Stimulated activated CD4-positive, alpha-beta T cell treated with anti-CD3 and anti-CD28 coated beads, TNF-alpha, amount 100 ng/mL, for 4 hours (primary cell): ENCODE results near the gene RNF40.

Source experiments
- DNase-seq, 3 experiments: peaks; one replicate each; pipeline ENCODE4 v3.0.0-alpha.2; 2020; ENCODE audit warnings: low read depth in 3 of 3

RNF40 gene

GRCh38 chr16:30762991-30763725, 1.0 kb downstream of the RNF40 start:
- no peak for DNase-seq

- no peak for DNase-seq
These were observed 2.0 kb downstream of the RNF40 start for GRCh38 chr16:30764086-30764485.

GRCh38 chr16:30764816-30765465, 2.8 kb downstream of the RNF40 start:
- DNase-seq = no peak

- no peak for DNase-seq
These were observed 4.2 kb downstream of the RNF40 start for GRCh38 chr16:30766206-30766932.

- no peak for DNase-seq
These were observed 4.8 kb downstream of the RNF40 start for GRCh38 chr16:30766933-30767284.

- no peak for DNase-seq
These were observed 5.8 kb downstream of the RNF40 start for GRCh38 chr16:30767767-30768465.

- no peak for DNase-seq
These were observed 6.6 kb downstream of the RNF40 start for GRCh38 chr16:30768583-30769181.

GRCh38 chr16:30769379-30770089, 7.4 kb downstream of the RNF40 start:
- DNase-seq = no peak

GRCh38 chr16:30771726-30772125, 9.6 kb downstream of the RNF40 start:
- no peak for DNase-seq

GRCh38 chr16:30773826-30774225, 11.7 kb downstream of the RNF40 start:
- no peak for DNase-seq

GRCh38 chr16:30774367-30775130, 12.4 kb downstream of the RNF40 start:
- DNase-seq = no peak

- no peak for DNase-seq
These were observed 12.9 kb downstream of the RNF40 start for GRCh38 chr16:30775131-30775391.

- DNase-seq = peak; percentile 38 to 49 (median 45)
These were observed 13.5 kb downstream of the RNF40 start for GRCh38 chr16:30775392-30776188.

- no peak for DNase-seq
These were observed 15.6 kb downstream of the RNF40 start for GRCh38 chr16:30777591-30778297.

GRCh38 chr16:30778549-30779244, 16.6 kb downstream of the RNF40 start:
- DNase-seq = no peak

GRCh38 chr16:30779596-30779995, 17.5 kb downstream of the RNF40 start:
- DNase-seq = no peak

- DNase-seq = no peak
These were observed 17.9 kb downstream of the RNF40 start for GRCh38 chr16:30780021-30780420.

- no peak for DNase-seq
These were observed 18.4 kb downstream of the RNF40 start for GRCh38 chr16:30780549-30780948.
